Activated CD4-positive, CD25-positive, alpha-beta regulatory T cell (primary cell): Measurements from ENCODE around the gene CSF2.

Experiments
- DNase-seq, 4 experiments: peaks; one replicate each; lab custom pipeline; 2025; lab: John Stamatoyannopoulos, UW

CSF2 gene

GRCh38 chr5:132054697-132055440 lies 18.7 kb upstream of the CSF2 start:
- DNase-seq, result no peak

GRCh38 chr5:132055441-132055807 lies 18.2 kb upstream of the CSF2 start:
- DNase-seq, result no peak

DNA sequence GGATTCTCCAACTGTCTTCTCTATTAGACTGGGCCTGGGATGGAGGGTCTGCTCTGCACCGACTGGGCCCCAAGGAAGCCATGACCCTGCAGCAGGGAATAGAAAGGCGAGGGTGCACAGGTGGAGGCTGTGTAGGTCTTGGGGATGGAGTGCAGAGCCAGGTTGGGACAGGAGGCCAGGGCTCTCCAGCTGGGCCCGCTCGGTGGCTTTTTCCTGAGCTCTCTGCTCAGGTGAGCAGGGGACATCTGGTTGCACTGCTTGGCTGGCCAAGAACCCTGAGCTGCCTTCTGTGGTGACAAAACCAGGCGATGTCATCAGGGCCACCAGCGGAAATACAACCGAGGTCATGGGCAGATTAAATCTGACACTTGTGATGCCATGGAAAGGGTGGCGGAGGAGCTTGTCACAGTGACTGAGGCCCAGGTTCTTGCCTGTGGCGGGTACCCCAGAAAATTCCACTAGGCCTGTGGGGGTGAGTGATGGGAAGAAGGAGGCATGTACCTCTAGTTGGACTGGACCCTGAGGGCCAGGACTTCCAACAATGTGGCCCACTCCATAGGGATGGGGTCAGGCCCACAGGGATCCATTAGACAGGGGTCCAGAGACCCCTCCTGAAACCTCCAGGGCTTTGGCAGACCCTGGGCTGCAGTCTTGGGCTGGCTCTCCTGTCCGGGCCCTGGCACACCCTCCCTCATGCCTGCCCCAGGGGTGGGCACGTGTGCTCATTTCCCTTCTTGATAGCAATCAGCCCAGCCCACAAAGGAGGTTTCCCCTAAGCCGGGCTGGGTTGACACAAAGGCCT lies 17.6 kb upstream of the CSF2 start:
- DNase-seq, result no peak

GRCh38 chr5:132056610-132057497 lies 16.7 kb upstream of the CSF2 start:
- no peak for DNase-seq

DNA sequence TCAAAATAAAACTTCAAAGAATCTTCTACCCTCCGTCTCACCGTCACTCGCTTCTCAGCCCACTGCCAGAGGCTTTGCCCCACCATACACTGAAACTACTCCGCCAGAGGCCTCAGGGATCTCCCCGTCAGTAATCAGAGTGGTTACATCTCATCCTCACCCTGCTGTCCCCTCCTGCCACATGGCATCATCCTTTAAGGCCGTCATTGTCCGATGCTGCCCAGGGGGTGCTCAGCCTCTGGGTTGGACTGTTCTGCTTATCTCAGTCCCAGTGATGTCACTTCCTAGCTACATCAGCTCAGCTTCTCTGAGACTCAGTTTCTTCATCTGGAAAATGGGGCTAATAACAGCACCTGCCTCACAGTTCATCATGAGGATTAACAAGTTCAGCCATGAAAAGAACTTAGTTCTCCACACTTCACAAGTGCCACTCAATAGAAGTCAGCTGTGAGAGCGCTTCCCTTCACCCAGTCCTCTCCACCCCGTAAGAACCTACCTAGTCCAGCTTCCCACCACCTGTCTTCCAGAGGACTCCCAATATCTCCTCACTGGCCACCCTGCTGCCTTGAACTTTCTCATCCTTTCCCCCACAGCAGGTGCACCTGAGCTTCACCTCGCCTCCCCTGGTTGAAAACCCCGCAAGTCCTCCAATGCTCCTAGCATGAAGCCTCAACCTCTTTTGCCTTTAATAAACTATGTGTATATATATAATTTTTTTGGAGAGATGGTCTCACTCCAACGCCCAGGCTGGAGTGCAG lies 15.9 kb upstream of the CSF2 start:
- DNase-seq, result no peak

DNA sequence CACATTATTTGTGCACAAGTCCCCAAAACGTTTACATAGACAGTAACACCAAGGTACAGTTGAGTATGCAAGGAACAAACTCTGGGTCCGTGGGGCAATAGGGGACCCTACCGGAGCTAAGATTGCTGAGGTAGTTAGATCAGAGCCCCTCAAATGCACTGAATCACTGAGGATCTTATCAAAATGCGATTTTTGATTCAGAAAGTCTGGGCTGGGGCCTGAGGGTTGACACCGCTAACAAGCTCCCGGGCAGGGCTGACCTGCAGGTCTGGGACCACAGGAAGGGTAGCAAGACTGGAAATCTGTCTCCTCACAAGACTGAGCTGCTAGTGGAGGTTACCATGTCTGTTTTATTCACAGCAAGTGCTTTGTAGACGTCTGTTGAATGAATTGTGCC lies 14.9 kb upstream of the CSF2 start:
- DNase-seq, result no peak

DNA sequence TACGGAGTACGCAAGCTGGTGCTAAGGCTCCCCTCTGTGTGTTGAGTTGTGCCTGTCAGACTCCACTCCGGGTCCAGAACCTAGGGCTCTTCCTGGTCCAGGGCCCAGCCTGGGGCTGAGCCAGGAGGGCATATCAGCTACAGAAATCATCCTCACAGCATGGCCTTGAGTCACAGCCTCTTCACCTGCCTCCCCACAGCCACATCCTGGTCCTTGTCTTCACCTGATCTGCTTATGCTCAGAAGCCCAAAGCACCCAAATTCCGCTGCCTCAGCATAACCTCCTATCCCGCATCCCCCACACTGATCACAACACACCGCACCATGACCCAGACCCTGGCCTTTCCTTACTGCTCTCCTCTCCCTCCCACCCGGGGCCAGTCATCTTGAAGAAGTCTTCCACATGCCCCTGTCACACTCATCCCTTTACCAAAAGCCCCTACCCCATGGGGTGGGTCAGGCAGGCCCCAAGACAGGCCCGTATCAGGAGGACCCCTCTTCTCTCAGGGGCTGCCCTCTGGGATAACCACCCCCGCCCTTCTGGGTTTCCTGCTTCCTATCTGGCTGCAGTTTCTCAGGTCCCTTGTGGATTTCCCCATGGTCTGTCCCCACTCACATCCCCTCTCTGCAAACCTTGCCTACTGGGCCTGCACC lies 14.4 kb upstream of the CSF2 start:
- DNase-seq, result no peak

GRCh38 chr5:132059696-132060500 lies 13.7 kb upstream of the CSF2 start:
- DNase-seq, result no peak

- no peak for DNase-seq
These were observed 13.0 kb upstream of the CSF2 start, which contains the start of gene IL3 for GRCh38 chr5:132060501-132061161. TSS of gene IL3 (plus strand) at chr5:132060655. CDS start at chr5:132060707, 52 bp downstream.

DNA sequence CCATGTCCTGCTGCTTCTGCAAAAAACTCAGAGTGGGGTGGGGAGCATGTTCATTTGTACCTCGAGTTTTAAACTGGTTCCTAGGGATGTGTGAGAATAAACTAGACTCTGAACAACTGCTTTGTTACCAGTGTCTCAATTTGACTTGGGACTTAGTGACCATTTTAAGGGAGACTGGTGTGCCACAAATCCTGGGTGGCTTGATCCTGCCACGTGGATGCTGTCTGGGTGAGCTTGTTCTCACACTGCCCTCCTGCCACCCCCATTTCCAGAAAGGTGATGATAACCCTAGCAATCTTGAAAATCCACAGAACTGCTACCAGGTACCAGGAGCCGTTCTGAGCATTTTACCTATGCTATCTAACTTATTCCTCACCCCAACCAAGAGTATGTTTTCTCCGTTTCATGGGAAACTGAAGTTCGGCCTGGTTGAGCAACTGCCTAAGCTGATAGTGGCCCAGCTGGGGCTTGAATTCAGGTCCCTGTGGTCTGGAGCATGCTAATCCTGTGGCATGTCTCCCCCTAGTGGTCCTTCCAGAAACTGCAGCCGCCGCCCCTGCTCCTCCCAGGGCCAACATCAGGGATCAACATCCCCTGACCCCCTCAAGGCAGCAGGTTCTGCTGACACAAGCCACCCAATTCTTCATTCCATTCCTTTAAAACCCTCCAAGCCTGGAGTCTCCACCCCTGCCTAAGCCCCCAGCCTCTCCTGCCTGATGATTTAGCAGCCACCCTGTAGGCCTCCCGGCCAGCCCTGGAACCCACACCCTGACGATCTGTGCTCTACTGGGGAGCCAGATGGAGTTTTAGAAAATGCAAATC lies 10.3 kb upstream of the CSF2 start:
- peak; percentile 49 to 76 (median 59) for DNase-seq

GRCh38 chr5:132064140-132064539 lies 9.4 kb upstream of the CSF2 start:
- no peak for DNase-seq

GRCh38 chr5:132064738-132065331 lies 8.8 kb upstream of the CSF2 start:
- DNase-seq, result peak; percentile 48 to 80 (median 66)

- peak in 2 of 4 experiments; percentile 8 for DNase-seq
These were observed 8.1 kb upstream of the CSF2 start for GRCh38 chr5:132065351-132065937.

- no peak for DNase-seq
These were observed 7.5 kb upstream of the CSF2 start for GRCh38 chr5:132065951-132066701.

GRCh38 chr5:132066871-132067270 lies 6.7 kb upstream of the CSF2 start:
- DNase-seq, result no peak

DNA sequence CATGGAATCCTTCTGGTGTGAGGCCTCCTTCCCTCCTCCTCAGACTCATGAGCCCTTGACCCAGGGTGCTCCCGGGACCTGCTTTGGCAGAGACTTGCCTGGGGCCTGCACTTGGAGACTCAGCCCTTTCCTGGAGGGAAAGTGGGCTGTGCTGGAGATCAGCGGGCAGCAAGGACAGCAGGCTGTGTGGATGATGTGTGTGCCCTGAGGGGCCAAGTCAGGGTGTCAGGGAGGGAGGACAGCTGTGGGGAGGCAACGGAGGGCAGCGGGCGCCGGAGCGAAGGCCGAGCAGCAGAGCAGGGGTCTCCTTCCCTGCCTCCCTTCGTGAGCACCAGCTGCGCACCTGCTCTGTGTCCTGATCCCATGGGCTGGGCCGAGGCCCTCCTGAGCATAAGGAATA lies 6.1 kb upstream of the CSF2 start:
- DNase-seq, result no peak
